ENCODE measurements around the gene PIGL. TPM values are rescaled to one million over a fixed set of nuclear protein-coding genes. Genes with fewer than 3 reads are reported as not detected.
"Not testable (repeated sequence)": the region's sequence is repeated elsewhere in the genome, so short reads cannot be mapped to it uniquely, and the experiment has no call there.

Gene PIGL
- total RNA-seq, 2 donors from 2014 or later: 26.2 to 27.0 TPM

GRCh38 chr17:16215273-16215964 is 1.6 kb upstream of the PIGL start, which contains the start of gene NCOR1:
NCOR1 (minus strand) TSS chr17:16215534; CDS start chr17:16194569, 20,965 bp downstream.
- intact Hi-C loops (cut with DNase I): loop anchor here in 1 of 2 donors (10.0 kb wide), 1 partner anchor 69 kb away; no protein-coding TSS in a partner anchor
- peak; percentile 98 for DNase-seq (ENCODE audit: low spot score)

- intact Hi-C loops (cut with DNase I): loop anchor here in 1 of 2 donors (10.0 kb wide), 1 partner anchor 69 kb away; no protein-coding TSS in a partner anchor
- DNase-seq (ENCODE audit: low spot score): no peak
Observed at GRCh38 chr17:16215965-16216316, 1.1 kb upstream of the PIGL start.

- intact Hi-C loops (cut with DNase I): loop anchor here in 1 of 2 donors (10.0 kb wide), 1 partner anchor 68 kb away; no protein-coding TSS in a partner anchor
- not testable (repeated sequence) for DNase-seq (ENCODE audit: low spot score)
Observed at GRCh38 chr17:16216341-16217001, 539 bp upstream of the PIGL start.

- intact Hi-C loops (cut with DNase I): no loop called here
- no peak for DNase-seq (ENCODE audit: low spot score)
Observed at GRCh38 chr17:16222406-16222805, 5.4 kb downstream of the PIGL start.

GRCh38 chr17:16229912-16230561 is 13.0 kb downstream of the PIGL start:
- DNase-seq (ENCODE audit: low spot score); intact Hi-C loops (cut with DNase I): not testable (repeated sequence)

- DNase-seq (ENCODE audit: low spot score): no peak
Observed at GRCh38 chr17:16232391-16232790, 15.4 kb downstream of the PIGL start.

GRCh38 chr17:16239931-16240330 is 22.9 kb downstream of the PIGL start:
- intact Hi-C loops (cut with DNase I): no loop called here
- no peak for DNase-seq (ENCODE audit: low spot score)

More at GRCh38 chr17:16232391-16232790, 15.4 kb downstream of the PIGL start:
- intact Hi-C loops (cut with DNase I): no loop called here

GRCh38 chr17:16241906-16242399 is 24.9 kb downstream of the PIGL start:
- no peak for DNase-seq (ENCODE audit: low spot score)
- intact Hi-C loops (cut with DNase I): no loop called here

GRCh38 chr17:16243385-16243784 is 26.4 kb downstream of the PIGL start:
- intact Hi-C loops (cut with DNase I): no loop called here
- DNase-seq (ENCODE audit: low spot score): no peak

GRCh38 chr17:16243801-16244567 is 27.0 kb downstream of the PIGL start:
- intact Hi-C loops (cut with DNase I): no loop called here
- no peak for DNase-seq (ENCODE audit: low spot score)

- DNase-seq (ENCODE audit: low spot score): no peak
- intact Hi-C loops (cut with DNase I): no loop called here
Observed at GRCh38 chr17:16247586-16247984, 30.6 kb downstream of the PIGL start.

GRCh38 chr17:16250635-16251034 is 33.6 kb downstream of the PIGL start:
- intact Hi-C loops (cut with DNase I): no loop called here

GRCh38 chr17:16251043-16251442 is 34.0 kb downstream of the PIGL start:
- intact Hi-C loops (cut with DNase I): no loop called here
- no peak for DNase-seq (ENCODE audit: low spot score)

More at GRCh38 chr17:16250635-16251034, 33.6 kb downstream of the PIGL start:
- DNase-seq (ENCODE audit: low spot score): no peak

- intact Hi-C loops (cut with DNase I): no loop called here
- DNase-seq (ENCODE audit: low spot score): no peak
Observed at GRCh38 chr17:16251556-16251955, 34.5 kb downstream of the PIGL start.

GRCh38 chr17:16254773-16255400 is 37.9 kb downstream of the PIGL start:
- intact Hi-C loops (cut with DNase I): no loop called here
- no peak for DNase-seq (ENCODE audit: low spot score)

GRCh38 chr17:16255481-16255921 is 38.5 kb downstream of the PIGL start:
- peak; percentile 84 for DNase-seq (ENCODE audit: low spot score)

GRCh38 chr17:16258901-16259300 is 41.9 kb downstream of the PIGL start:
- no peak for DNase-seq (ENCODE audit: low spot score)

More at GRCh38 chr17:16255481-16255921, 38.5 kb downstream of the PIGL start:
- intact Hi-C loops (cut with DNase I): no loop called here

GRCh38 chr17:16259926-16260325 is 42.9 kb downstream of the PIGL start:
- intact Hi-C loops (cut with DNase I): no loop called here
- no peak for DNase-seq (ENCODE audit: low spot score)

More at GRCh38 chr17:16258901-16259300, 41.9 kb downstream of the PIGL start:
- intact Hi-C loops (cut with DNase I): no loop called here

- intact Hi-C loops (cut with DNase I): no loop called here
- DNase-seq (ENCODE audit: low spot score): no peak
Observed at GRCh38 chr17:16261049-16261448, 44.0 kb downstream of the PIGL start.

Measured in posterior vena cava (tissue), 2 donors.